GM18868 (cell line): Measurements from ENCODE around the gene FOXE1.

ENCODE experiments used
- ATAC-seq: cut with Tn5 transposase; IDR thresholded peaks from one replicate; pipeline ENCODE4 v1.9.1; 2021; ENCODE audit warnings: mild to moderate bottlenecking, moderate library complexity; ENCODE audit not compliant: unreplicated experiment

FOXE1 gene

DNA sequence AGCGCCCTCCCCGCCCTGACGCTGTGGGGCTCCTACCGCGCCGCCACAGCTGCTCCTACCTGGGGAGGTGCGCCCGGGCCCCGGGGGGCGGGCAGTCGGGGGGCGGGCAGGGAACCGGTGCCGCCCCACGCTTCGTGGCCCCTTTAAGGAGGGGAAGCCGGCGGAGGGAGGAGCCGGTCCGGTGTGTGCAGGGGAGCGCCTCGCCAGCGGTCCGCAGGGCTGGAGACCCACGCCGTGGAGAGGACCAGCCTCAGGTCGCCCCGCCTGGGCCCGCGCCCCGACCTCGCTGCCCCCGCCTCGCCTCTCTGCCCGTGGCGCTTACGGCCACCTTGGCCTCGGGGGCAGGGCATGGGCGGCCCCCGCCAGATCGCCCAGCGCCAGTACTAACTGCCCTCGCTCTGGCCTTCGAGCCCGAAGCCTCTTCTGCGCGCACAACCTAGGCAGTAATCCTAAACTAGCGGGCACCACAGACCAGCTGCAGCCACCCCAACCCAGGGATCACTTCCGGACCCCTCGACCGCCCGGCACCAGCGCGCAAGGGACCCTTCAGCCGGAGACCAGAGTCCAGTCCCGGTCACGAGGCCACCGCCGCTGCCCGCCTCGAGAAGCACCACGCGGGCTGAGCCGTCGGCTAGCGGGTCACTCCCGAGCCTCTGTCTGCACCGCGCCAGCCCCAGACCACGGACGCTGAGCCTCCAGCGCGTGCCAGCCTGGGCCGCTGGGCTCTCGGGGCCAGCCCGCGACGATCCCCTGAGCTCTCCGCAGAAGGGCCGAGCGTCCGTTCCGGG lies at the start of gene FOXE1:
Gene FOXE1, plus strand, starts transcription at position 171 of the 788 bp plus-strand sequence. CDS start 689 bp downstream, outside the sequence.
- ATAC-seq = no peak

DNA sequence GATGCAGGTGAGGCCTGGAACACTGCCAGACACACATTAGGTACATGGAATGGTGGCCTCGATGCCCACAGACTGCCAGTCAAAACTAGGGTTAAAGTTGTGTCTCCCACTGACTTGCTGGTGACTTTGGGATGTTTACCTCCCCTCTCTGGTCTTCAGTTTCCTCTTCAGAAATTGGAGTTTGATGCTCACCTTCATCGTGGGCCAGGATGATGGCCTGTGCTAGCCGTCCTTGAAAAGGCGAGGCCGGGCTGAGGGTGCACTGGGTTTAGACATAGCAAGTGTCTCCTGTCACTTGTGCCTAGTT lies 49.0 kb upstream of the FOXE1 start:
- ATAC-seq = no peak

DNA sequence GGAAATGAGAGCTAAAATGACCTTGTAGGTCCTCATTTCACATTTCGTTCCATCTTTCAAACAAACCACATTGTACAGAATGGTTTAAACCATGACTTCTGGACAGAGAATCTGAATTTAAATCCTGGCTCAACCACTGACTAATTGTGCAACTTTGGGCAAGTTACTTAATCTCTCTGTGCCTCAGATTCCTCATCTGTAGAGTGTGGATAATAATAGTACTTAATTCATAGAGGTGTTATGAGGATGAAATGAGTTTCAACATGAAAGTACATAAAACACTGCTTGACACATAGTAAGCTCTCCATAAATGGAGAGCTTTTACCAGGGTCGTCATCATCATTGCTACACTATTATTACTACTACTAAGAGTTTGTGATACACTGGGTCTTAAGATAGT lies 46.3 kb upstream of the FOXE1 start:
- ATAC-seq = no peak

DNA sequence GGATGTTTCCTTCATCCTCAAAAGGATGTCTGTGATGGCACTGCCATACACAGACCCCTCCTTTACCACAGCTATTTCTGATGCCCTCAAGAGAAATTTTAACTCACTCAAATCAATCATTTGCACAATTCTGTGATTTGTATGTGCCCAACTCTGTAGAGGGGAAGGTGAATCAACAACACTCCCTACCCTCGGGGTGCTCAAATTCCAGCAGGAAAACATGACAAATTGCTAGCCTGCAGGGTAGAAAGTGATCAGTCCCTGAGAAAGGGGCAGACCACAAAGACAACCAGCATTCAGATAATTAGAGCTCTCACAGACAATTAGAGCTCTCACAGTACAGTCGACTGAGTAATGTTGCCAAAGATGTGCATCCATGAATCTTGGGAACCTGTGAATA lies 45.3 kb upstream of the FOXE1 start:
- no peak for ATAC-seq

DNA sequence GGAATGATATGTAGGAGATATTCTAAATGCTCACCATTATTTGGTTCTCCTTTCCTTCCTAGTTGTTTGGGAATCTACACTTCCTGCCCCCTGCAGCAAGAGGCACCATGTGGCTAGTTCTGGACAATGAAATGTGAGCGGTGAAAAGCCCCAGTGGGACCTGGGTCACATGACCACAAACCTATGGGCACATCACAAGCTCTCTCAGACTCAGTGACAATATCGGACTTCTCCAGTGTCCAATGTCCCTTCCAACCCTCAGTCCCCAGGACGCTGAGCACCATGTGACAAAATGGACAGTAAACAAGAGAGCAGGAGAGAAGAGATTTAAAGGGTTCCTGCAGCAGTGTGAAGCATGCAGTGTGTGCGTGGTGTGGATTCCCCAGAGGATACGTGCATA lies 44.6 kb upstream of the FOXE1 start:
- no peak for ATAC-seq

DNA sequence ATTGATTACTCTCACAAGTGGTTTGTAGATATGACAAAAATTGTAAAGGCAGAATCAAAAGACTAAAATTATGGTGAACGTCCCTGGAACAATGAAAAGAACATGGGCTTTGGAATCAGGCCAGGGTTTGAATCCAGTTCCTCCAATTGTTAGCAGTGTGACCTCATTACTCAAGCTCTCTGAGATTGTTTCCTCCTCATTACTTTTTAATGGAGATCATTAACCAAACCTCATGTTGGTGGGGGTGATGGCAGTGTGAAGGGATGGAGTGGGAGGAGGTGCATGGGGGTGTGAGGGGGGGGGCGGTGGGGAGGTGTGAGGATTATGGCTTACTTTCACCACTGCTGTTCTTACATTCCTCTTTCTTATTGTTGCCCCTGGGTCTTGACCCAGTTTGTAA lies 44.1 kb upstream of the FOXE1 start:
- ATAC-seq = no peak

DNA sequence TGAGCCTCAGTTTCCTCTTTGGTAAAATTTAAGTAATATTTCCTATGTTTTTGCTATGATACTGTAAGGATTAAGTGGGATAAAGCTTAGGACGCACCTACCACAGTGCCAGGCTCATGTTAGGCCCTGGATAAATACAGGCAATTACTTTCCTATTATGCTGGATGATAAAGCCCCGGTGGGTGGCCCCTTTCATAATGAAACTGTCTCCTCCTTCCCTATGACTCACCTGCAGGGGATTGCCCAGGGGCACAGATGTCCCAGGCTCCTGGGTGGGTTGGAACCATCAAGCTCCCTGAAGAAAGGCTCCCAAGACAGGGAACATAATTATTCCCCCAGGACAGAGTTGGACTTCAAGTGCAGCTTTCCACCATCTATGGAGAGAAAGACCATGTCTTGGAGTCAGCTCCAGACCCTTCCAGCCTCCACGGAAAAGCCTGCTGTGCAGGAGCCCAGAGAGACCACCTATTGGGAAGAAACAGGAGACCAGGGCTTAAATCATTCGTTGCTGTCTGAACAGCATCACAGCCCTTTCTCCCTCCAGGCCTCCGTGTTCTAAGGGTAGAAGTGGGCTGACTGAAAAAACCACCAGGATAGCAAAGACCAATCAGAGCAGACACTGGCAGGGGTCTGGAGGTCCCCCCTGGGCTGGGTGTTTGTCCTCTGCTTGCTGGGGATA lies 43.2 kb upstream of the FOXE1 start:
- ATAC-seq = no peak

GRCh38 chr9:97811533-97812246 lies 41.3 kb upstream of the FOXE1 start:
- ATAC-seq = no peak

DNA sequence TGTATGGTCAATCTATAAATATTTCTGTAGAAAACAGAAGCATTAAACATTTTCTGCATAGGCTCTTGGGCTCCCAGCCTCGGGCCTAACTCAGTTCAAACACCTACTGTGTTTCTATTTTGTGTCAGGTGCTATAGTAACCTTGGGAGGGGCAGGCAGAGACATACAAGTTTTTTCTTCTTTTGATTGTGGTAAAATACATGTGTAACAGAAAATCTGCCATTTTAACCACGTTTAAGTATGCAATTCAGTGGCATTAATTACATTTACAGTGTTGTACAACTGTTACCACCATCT lies 40.8 kb upstream of the FOXE1 start:
- no peak for ATAC-seq

DNA sequence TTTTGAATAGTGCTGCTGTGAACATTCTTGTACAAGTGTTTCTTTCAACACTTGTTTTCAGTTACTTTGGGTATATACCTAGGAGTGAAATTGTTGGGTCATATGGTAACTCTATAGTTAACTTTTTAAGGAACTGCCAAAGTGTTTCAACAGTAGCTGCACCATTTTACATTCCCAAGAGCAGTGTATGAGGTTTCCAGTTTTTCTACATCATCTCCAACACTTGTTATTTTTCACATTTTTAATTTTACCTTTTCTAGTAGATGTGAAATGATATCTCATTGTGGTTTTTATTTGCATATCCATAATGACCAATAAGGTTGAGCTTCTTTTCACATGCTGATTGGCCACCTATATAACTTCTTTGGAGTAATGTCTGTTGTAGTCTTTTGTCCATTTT lies 40.0 kb upstream of the FOXE1 start:
- ATAC-seq = no peak

DNA sequence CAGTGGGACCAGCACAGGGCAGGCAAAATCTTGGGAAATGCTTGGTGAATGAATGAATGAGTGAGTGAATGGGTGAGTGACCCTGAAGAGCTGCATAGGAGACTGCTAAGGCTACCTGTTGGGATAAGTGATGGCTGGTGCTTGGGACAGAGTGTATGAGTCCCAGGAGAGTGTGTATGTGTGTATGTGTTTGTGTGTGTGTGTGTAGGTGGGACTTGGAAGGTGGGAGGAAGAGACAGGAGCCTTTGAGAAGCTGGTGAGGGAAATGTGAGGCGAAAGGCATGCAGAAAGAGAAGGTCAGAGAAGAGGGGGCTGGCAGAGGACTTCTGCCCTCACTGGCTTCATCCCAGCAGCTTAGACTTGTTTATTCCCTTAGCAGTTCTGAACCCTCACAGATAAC lies 33.3 kb upstream of the FOXE1 start:
- no peak for ATAC-seq

DNA sequence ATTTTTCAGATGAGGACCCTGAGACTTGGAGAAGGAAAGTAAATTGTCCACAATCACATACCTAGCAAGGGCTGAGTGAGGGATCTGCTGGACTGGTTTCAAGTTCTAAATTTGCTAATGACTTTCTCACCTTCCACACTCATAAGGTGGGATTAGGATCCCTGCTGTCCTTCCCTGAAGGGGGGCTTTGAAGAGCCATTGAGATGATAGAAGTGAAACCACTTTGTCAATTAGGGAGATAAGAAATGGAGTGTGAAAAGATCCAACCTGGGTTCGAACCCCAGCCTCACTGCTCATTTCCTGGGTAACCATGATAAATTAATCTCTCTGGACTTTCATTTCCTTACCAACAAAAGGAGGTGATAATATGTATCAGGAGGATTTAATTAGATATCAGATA lies 32.7 kb upstream of the FOXE1 start:
- no peak for ATAC-seq

GRCh38 chr9:97830884-97831829 lies 21.9 kb upstream of the FOXE1 start:
- no peak for ATAC-seq

DNA sequence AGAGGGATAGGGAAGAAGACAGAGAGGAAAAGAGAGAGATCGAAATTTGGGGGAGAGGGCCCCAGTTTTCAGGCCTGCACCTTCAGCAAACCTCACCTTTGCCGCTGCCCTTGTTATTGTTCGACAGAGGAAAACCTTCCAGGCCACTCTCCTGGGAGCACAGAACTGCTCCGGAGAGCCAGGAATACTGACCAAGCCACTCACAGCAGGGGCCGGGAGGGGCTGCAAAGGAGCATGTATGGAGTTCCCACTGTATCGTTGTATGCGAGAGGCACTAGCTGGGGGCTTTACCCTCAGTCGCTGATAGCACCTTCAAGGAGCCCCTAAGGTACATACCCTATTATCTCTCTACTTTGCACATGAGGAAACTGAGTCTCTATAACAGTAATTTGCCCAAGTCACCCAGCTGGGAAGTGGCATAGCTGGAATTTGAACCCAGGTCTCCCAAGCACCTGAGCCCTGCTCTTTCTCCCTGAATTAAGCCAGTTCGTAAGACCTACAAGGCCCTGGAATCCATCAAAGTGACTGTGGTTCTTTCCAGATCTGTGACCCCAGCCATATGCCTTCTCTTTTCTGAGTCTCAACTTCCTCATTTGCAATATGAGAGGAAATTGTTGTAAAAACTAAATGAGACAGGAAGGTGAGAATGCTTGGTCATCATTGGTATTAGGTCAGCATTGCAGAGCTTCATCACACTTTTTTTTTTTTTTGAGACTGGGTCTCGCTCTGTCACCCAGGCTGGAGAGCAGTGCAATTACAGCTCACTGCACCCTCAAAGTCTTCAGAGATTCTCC lies 21.0 kb upstream of the FOXE1 start:
- no peak for ATAC-seq

GRCh38 chr9:97840521-97840920 lies 12.5 kb upstream of the FOXE1 start:
- ATAC-seq = no peak

- ATAC-seq = no peak
Observed at GRCh38 chr9:97842960-97843359, 10.1 kb upstream of the FOXE1 start.

DNA sequence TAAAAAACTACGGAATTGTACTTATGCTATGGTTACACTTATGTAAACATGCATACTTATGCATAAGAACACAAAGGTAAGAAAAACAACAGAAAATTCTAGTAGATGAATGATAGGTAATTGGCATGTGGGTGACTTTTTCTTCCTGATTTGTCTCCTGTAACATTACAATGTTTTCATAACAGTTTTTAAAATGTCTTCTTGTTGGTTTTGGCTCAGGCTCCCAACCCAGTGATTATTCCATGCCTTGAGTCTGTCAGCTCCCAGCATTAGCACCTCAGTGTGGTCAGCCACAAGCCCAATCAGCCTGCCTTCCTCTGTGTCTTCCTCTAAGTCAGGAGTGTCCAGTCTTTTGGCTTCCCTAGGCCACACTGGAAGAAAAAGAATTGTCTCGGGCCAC lies 7.9 kb upstream of the FOXE1 start:
- no peak for ATAC-seq

- no peak for ATAC-seq
Observed at GRCh38 chr9:97845763-97846162, 7.3 kb upstream of the FOXE1 start.

DNA sequence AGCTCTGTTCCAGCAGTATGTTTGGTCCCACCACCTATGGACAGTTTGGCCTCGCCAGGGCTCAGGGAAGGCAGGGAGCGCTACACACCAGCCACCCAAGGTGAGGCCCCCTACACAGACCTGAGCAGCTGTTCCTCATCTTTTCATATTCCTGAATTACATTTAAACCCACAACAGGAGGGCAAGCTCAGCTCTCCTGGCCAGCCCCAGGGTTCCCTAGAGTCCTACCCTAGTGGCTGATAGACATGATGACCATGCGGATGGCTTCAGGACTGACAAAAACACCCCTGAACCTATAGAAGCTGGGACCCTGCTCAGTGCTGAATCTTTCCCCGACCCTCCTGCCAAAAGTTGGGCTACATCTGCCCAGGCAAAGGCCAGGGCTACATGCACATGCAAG lies 6.7 kb upstream of the FOXE1 start:
- ATAC-seq = no peak

DNA sequence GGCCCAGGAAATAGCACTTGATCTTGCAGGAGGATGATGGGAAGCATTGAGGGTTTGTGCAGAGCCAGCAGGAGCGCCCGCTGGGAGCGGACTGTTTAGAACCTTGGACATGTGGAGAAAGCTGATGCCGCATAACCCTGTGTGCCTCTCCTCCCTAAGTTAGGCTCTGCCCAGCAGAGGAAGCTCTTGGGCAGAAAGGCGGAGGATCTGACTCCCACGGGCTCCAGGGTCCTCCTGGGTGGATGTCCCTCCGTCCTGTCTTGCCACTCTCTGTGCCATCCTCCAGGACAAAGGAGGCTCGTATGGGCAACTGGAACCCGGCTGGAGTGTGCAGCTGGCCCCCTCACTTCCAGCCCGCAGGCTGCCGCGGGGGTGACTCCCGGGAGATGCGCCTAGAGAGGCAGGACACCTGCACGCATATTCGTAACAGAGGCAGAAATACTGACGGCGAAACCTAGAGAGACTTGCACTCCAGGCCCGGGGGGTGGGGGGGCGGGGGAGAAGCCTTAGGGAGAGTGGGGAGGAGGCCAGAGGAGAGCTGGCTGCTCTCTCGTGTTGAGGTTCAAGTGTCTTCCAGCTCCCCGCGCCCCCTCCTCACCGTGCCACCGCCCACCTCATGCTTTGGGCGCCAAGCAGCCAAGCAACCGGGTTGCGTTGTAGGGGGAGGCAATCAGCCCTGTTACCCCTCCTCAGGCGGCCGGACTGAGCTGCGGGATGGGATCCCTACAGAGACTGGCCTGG lies 5.4 kb upstream of the FOXE1 start:
- no peak for ATAC-seq
